Large intestine (tissue), 3 donors: ENCODE data around the gene FAM228A. TPM values are rescaled to one million over a fixed set of nuclear protein-coding genes. Genes with fewer than 3 reads are reported as not detected.
A peak's percentile ranks its signal among the peaks of the same experiment; 100 is the strongest.

Experiments used
- DNase-seq, 2 donors: peaks; one replicate each; pipeline versions ENCODE4 v3.0.0 to v3.0.0-alpha.2; 2013
- H3K27ac ChIP-seq: one replicate; pipeline ENCODE4 v1.5.1; 2013; ENCODE audit warnings: low read length
- H3K27me3 ChIP-seq: 2 replicates; pipeline ENCODE4 v1.6.1; 2013; ENCODE audit warnings: low read length; ENCODE audit not compliant: control insufficient read depth, insufficient read depth
- H3K36me3 ChIP-seq: 2 replicates; pipeline ENCODE4 v1.6.1; 2013; ENCODE audit warnings: low read length; ENCODE audit not compliant: control insufficient read depth, insufficient read depth
- H3K4me1 ChIP-seq: one replicate; pipeline ENCODE4 v1.6.1; 2013; ENCODE audit warnings: low read length; ENCODE audit not compliant: control insufficient read depth, insufficient read depth
- H3K4me3 ChIP-seq: one replicate; pipeline ENCODE4 v1.5.1; 2013; ENCODE audit warnings: low read length
- H3K9me3 ChIP-seq: one replicate; pipeline ENCODE4 v1.6.1; 2013; ENCODE audit warnings: mild to moderate bottlenecking, low read depth, low read length, moderate library complexity; ENCODE audit not compliant: control insufficient read depth
- WGBS: methylation state at CpG from one replicate; pipeline ENCODE4 v1.1.5; 2013; ENCODE audit warnings: low lambda C conversion rate; ENCODE audit not compliant: insufficient coverage; 5-methylcytosine and 5-hydroxymethylcytosine counted together
- polyA plus RNA-seq: library from polyadenylated mRNA; unstranded; fragments of 120-200 nt; gene quantifications from one replicate; pipeline ENCODE4 v1.2.1, GENCODE V29; 2013

Gene FAM228A
- polyA plus RNA-seq, 1 donor: 0.12 TPM

DNA sequence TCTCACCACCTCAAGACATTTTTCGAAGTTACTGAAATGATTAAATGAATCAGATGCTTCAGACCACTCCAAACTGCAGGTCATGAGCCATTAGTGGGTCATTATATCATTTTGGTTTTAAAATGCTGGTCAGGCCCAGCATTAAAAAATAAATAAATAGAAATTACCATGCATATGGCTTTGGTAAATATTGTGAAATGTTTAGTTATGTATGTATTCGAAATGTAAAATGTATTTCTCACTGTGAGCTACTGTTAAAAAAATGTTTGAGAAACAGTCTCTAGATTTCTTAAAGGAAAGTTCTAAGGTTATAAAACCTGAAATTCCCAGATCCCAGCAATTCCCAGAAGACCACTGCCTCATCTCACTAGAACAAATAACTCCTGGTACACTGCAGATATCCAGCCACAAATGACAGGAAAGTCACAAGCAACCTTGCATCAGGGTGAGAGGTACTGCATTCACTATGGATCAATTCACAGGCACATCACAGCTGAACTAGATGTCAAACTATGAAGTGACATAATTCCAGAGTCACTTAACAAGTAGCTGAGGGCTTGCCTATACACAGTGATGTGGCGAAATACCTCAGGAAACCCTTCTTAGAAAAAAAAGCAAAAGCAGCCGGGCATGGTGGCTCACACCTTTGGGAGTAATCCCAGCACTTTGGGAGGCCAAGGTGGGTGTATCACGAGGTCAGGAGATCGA, 46.6 kb downstream of the FAM228A start:
- no peak for DNase-seq
- Histone ChIP-seq H3K36me3 (peaks cover 26% of the 10 kb centered on the region), H3K27ac (no peak overlapping the region), H3K4me3 (no peak overlapping the region), H3K9me3 (no peaks in the 10 kb centered on the region), H3K27me3 (no peaks in the 10 kb centered on the region), H3K4me1 (no peaks in the 10 kb centered on the region)
- no CpG with 5 or more reads among the region's 6 CpGs for WGBS

DNA sequence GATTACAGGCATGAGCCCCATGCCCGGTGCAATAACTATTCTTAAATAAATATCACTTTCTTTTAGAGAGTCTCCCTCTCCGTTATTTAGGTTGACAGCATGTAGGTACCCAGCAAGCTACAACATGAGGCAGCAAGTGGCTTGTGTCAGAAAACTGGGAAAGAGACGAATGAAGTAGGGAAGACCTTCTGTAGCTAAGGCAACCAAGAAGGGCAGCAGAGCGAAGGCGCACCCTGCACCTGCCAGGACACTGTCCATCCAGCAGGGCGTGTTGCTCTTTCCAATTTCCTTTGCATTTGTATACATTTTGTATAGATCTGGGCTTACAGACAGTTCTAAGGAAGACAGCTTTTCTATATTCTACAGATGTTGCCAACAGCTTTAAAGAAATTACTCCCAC, 48.1 kb downstream of the FAM228A start:
- Histone ChIP-seq H3K27me3 (no peaks in the 10 kb centered on the region), H3K4me3 (no peak overlapping the region), H3K4me1 (no peaks in the 10 kb centered on the region), H3K36me3 (peaks cover 20% of the 10 kb centered on the region), H3K27ac (no peak overlapping the region), H3K9me3 (no peaks in the 10 kb centered on the region)
- no peak for DNase-seq
- no CpG with 5 or more reads among the region's 6 CpGs for WGBS

DNA sequence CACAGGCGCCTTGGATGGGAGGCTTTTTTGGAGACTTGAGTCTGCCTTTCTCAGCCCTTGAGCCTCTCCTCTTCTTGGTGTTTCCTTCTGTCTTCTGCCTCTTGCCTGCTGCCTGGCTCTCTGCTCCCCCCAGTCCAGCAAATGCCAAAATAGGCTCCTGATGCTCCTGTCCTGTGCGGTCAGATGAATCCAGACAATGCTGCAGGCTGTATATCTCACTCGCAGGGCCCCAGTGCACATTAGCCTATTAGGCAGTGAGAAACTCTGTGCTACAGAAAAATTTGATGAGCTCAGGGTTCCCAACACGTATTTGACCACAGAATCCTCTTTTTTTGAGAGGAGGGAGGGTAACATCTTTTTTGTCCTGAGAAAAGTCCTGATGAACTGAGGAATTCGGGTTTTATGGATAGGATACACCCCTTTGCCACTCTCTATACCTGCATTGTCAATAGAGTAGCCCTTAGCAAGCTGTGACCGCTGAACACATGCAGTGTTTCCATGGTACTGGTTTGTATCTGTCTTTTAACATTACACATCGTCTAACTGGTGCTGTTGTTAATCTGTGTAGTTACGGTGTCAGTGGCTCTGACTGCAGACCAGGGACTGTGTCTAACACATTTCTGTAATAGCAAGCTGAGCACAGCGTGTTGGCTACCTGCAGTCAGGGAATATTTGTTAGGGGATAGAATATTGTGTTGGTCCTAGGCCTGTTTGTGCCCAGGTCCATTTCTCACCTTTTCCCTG, 50.8 kb downstream of the FAM228A start:
- DNase-seq: no peak
- no peak overlapping the region for H3K4me3 ChIP-seq
- no CpG with 5 or more reads among the region's 9 CpGs for WGBS
- no peak overlapping the region for H3K27ac ChIP-seq
- peaks cover 3% of the 10 kb centered on the region for H3K36me3 ChIP-seq
- H3K4me1 ChIP-seq: no peaks in the 10 kb centered on the region
- H3K27me3 ChIP-seq: no peaks in the 10 kb centered on the region
- H3K9me3 ChIP-seq: no peaks in the 10 kb centered on the region

DNA sequence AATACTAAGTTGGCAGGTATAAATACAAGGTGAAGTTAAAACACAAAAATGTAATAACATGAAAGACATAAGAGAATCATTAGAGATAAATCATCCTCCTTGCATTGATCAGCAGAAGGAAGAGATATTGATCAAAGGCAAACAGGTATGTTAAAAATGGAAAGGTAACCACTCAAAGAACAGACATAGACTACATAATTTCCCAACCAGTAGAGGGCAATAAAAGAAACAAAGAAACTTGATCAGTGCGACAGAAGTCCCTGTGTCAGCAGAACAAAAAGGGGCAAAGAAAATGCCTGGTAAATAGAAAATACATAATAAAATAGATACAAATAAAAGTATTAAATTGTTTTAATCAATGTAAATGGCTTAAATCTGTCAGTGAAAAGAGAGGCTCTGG, 53.6 kb downstream of the FAM228A start:
- DNase-seq: peak in 1 of 2 donors; percentile 11
- 17% methylated on average over 1 of the region's 1 CpG for WGBS

DNA sequence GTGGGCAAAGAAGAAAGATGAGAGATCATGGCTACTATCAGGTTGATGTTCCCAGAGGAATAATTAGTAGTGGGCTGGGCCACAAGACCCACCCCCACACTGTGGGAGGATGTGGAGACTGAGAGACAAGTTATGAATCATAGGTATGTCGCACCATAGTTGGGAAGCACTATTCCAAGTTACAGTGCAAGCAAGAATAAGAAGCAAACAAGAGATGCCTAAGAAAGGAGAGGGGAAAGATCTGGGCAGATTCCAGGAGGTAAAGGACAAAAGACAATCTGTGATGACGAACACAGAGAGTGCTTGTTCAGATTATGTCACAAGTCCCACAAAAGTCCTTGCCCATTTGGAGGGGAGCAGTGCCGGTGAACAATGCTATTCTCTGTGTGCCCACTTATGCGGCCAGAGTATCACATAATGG, 56.6 kb downstream of the FAM228A start:
- Histone ChIP-seq H3K4me1 (no peaks in the 10 kb centered on the region), H3K27me3 (no peaks in the 10 kb centered on the region), H3K36me3 (no peaks in the 10 kb centered on the region), H3K27ac (no peak overlapping the region), H3K4me3 (no peak overlapping the region), H3K9me3 (no peaks in the 10 kb centered on the region)
- no peak for DNase-seq
- 100% methylated on average over 1 of the region's 4 CpGs for WGBS

More for the DNA sequence above, 53.6 kb downstream of the FAM228A start:
- no peak overlapping the region for H3K4me3 ChIP-seq
- H3K4me1 ChIP-seq: no peaks in the 10 kb centered on the region
- no peak overlapping the region for H3K27ac ChIP-seq
- peaks cover 3% of the 10 kb centered on the region for H3K36me3 ChIP-seq
- H3K27me3 ChIP-seq: no peaks in the 10 kb centered on the region
- H3K9me3 ChIP-seq: no peaks in the 10 kb centered on the region

DNA sequence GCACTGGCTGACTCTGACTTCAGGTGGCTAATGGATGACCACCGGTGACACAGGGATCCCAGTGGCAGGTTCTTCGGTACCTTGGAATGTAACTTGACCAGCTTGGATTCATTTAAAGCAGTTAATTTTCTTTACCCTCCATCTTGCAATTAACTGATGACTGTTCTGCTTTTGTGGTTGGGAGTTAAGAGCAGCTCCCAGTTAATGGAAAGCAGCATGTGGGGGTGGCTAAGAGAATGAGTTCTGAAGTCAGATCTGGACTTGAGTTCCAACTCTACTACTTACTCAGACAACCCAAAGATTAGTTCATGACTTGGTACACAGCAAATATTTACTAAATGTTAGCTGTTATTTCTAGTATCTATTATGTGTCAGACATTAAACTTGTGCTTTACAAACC, 58.5 kb downstream of the FAM228A start:
- WGBS: no CpG with 5 or more reads among the region's 2 CpGs
- Histone ChIP-seq H3K36me3 (no peaks in the 10 kb centered on the region), H3K27me3 (no peaks in the 10 kb centered on the region), H3K9me3 (no peaks in the 10 kb centered on the region), H3K4me1 (no peaks in the 10 kb centered on the region), H3K4me3 (no peak overlapping the region), H3K27ac (no peak overlapping the region)
- no peak for DNase-seq

DNA sequence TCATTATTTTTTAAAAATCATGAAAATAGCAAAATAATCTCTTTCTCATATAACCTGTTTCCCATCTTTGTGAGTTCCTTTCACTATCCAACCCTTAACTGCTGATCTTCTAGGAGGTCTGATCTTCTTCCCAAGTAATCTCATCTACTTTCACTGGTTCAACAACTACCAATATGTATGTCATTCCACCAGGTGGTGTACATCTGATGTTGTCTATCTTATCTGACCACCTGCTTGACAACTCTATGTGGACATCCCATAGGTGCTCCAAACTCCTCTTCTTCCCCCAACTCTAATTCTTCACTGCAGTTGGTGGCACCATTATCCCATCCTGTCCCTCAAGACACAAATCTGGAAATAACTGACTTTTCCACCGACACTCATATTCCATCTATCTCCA, 62.5 kb downstream of the FAM228A start:
- Histone ChIP-seq H3K4me3 (no peak overlapping the region), H3K36me3 (peaks cover 7% of the 10 kb centered on the region), H3K27ac (no peak overlapping the region), H3K9me3 (no peaks in the 10 kb centered on the region), H3K27me3 (no peaks in the 10 kb centered on the region), H3K4me1 (no peaks in the 10 kb centered on the region)
- WGBS: 100% methylated on average over 1 of the region's 1 CpG
- DNase-seq: no peak

DNA sequence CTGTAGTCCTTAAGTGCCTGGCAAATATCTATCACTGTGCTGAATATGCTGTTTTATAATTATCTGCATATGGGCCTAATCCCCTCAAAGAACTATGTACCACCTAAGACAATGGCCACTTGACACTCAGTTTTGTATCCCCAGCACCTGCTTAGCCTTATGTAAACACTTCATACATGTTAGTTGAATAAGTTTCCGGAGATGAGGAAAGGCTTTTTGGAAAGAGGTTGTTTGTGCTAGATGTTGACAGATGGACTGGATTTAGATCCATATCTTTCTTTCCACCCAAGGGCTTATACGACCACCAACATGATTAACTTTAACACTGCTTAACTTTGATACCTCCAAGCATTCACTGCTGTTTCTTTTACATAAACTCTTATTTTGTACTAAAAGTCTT, 63.3 kb downstream of the FAM228A start:
- no peak for DNase-seq
- H3K27ac ChIP-seq: no peak overlapping the region
- H3K36me3 ChIP-seq: peaks cover 7% of the 10 kb centered on the region
- no peaks in the 10 kb centered on the region for H3K4me1 ChIP-seq
- no peaks in the 10 kb centered on the region for H3K9me3 ChIP-seq
- H3K27me3 ChIP-seq: no peaks in the 10 kb centered on the region
- 71% methylated on average over 1 of the region's 2 CpGs for WGBS
- no peak overlapping the region for H3K4me3 ChIP-seq

DNA sequence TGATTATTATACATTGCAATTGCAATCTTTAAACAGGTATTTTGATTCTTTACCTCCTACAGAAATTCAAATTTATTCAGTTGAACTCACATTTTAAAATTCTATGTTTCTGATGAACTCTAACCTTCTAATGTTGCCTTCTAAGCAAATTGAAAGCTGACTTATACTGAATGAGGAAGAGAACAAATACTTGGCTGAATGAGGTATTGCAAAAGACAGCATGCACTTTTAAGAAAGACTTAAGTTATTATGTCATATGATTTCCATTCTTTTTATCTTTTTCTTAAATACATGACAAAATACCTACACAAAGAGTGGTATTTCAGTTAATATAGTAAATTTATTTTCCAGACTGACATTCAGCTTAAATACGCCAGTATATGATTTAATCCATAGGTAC, 64.7 kb downstream of the FAM228A start:
- Histone ChIP-seq H3K27ac (no peak overlapping the region), H3K4me1 (no peaks in the 10 kb centered on the region), H3K27me3 (no peaks in the 10 kb centered on the region), H3K9me3 (no peaks in the 10 kb centered on the region), H3K36me3 (peaks cover 7% of the 10 kb centered on the region), H3K4me3 (no peak overlapping the region)
- DNase-seq: no peak
- WGBS: 100% methylated on average over 1 of the region's 1 CpG
